ENCODE data around the gene MBNL1.

GRCh38 chr3:152364237-152364636, 95.5 kb downstream of the MBNL1 start:
- TF ChIP-seq CTCF (IDR thresholded peaks at IDR 0.05) (no peak), POLR2A (IDR thresholded peaks at IDR 0.05) (no peak)
